WTC11 (cell line): ENCODE results near the gene SPEN. TPM values are rescaled to one million over a fixed set of nuclear protein-coding genes. Genes with fewer than 3 reads are reported as not detected.

Experiments
- ATAC-seq: fragments of 200-7000 bp; cut with Tn5 transposase; 2 replicates; pipeline ENCODE4 v1.10.0; 2021; ENCODE audit warnings: mild to moderate bottlenecking, moderate library complexity
- CTCF ChIA-PET: fragments of 300-600 bp; sonication (Branson Sonifier 250); formaldehyde crosslinking; loops from one replicate; lab custom pipeline; 2021; ENCODE audit warnings: antibody characterized with exemption; lab: Charles Lee
- POLR2A ChIA-PET: fragments of 350-600 bp; sonication (Branson Sonifier 250); formaldehyde crosslinking; loops from one replicate; lab custom pipeline; 2021; ENCODE audit warnings: antibody characterized with exemption; lab: Charles Lee
- DNase-seq: peaks from one replicate; pipeline ENCODE4 v3.0.0; 2021; ENCODE audit warnings: low spot score
- H3K27ac Mint-ChIP-seq: 2 replicates; pipeline ENCODE4 v1.8.0; 2021; ENCODE audit warnings: mixed read lengths
- H3K27me3 Mint-ChIP-seq: 2 replicates; pipeline ENCODE4 v1.8.0; 2021; ENCODE audit warnings: low read depth, mild to moderate bottlenecking, moderate library complexity, mixed read lengths
- H3K36me3 Mint-ChIP-seq: 2 replicates; pipeline ENCODE4 v1.8.0; 2021; ENCODE audit warnings: mixed read lengths
- H3K4me1 Mint-ChIP-seq: 2 replicates; pipeline ENCODE4 v1.8.0; 2022; ENCODE audit warnings: mixed read lengths
- H3K4me3 Mint-ChIP-seq: 2 replicates; pipeline ENCODE4 v1.8.0; 2021; ENCODE audit warnings: mild to moderate bottlenecking, moderate library complexity, mixed read lengths
- H3K9me3 Mint-ChIP-seq: 2 replicates; pipeline ENCODE4 v1.8.0; 2021; ENCODE audit warnings: mixed read lengths
- CREM ChIP-seq: sonication (generic); formaldehyde crosslinking; IDR thresholded peaks from 2 replicates; pipeline ENCODE4 v1.8.1; 2022; ENCODE audit warnings: mild to moderate bottlenecking, missing genetic modification reagents, moderate library complexity
- EMX1 ChIP-seq: fragments of 250-450 bp; sonication (Bioruptor Pico); IDR thresholded peaks from 2 replicates; pipeline ENCODE4 v1.8.0; 2021; ENCODE audit warnings: mild to moderate bottlenecking
- ETV6 ChIP-seq: sonication (generic); formaldehyde crosslinking; IDR thresholded peaks from 2 replicates; pipeline ENCODE4 v1.8.1; 2022; ENCODE audit warnings: mild to moderate bottlenecking, missing genetic modification reagents
- FOXP1 ChIP-seq: sonication (generic); formaldehyde crosslinking; IDR thresholded peaks from 2 replicates; pipeline ENCODE4 v1.8.0; 2022; ENCODE audit warnings: missing genetic modification reagents, mild to moderate bottlenecking, moderate library complexity, borderline replicate concordance
- GTF2I ChIP-seq: fragments of 250-450 bp; sonication (Bioruptor Pico); conservative IDR thresholded peaks from 2 replicates; pipeline ENCODE4 v1.4.0; 2021; ENCODE audit warnings: mild to moderate bottlenecking
- HMGA2 ChIP-seq: fragments of 250-450 bp; sonication (Bioruptor Pico); IDR thresholded peaks from 2 replicates; pipeline ENCODE4 v1.4.0; 2021; ENCODE audit warnings: mild to moderate bottlenecking, moderate library complexity
- IRF2 ChIP-seq: sonication (generic); formaldehyde crosslinking; IDR thresholded peaks from 2 replicates; pipeline ENCODE4 v1.8.0; 2022; ENCODE audit warnings: low read depth, missing genetic modification reagents, borderline replicate concordance
- JAZF1 ChIP-seq: fragments of 250-450 bp; sonication (Bioruptor Pico); IDR thresholded peaks from 2 replicates; pipeline ENCODE4 v1.9.0; 2021; ENCODE audit warnings: moderate library complexity, mild to moderate bottlenecking, inconsistent platforms
- MYBL2 ChIP-seq: sonication (generic); formaldehyde crosslinking; IDR thresholded peaks from 2 replicates; pipeline ENCODE4 v1.8.1; 2023; ENCODE audit warnings: mild to moderate bottlenecking, moderate library complexity, missing genetic modification reagents
- NFATC4 ChIP-seq: fragments of 250-450 bp; sonication (Bioruptor Pico); IDR thresholded peaks from 2 replicates; pipeline ENCODE4 v1.9.0; 2021; ENCODE audit warnings: mild to moderate bottlenecking
- NFYB ChIP-seq: sonication (generic); formaldehyde crosslinking; conservative IDR thresholded peaks from 2 replicates; pipeline ENCODE4 v1.8.0; 2022; ENCODE audit warnings: low read depth, missing genetic modification reagents
- NR1H2 ChIP-seq: sonication (generic); formaldehyde crosslinking; IDR thresholded peaks from 2 replicates; pipeline ENCODE4 v1.9.0; 2021; ENCODE audit warnings: mild to moderate bottlenecking, moderate library complexity, missing genetic modification reagents
- NR2C2 ChIP-seq: sonication (generic); formaldehyde crosslinking; IDR thresholded peaks from 2 replicates; pipeline ENCODE4 v1.8.0; 2022; ENCODE audit warnings: mild to moderate bottlenecking, missing genetic modification reagents
- SMAD3 ChIP-seq: sonication (generic); formaldehyde crosslinking; IDR thresholded peaks from 2 replicates; pipeline ENCODE4 v1.8.0; 2022; ENCODE audit warnings: missing genetic modification reagents, mild to moderate bottlenecking, borderline replicate concordance
- SOX15 ChIP-seq: fragments of 250-450 bp; sonication (Bioruptor Pico); IDR thresholded peaks from 2 replicates; pipeline ENCODE4 v1.9.0; 2021; ENCODE audit warnings: mild to moderate bottlenecking
- SP1 ChIP-seq: sonication (generic); formaldehyde crosslinking; conservative IDR thresholded peaks from 2 replicates; pipeline ENCODE4 v1.8.1; 2022; ENCODE audit warnings: missing genetic modification reagents
- TEAD4 ChIP-seq: sonication (generic); formaldehyde crosslinking; IDR thresholded peaks from 2 replicates; pipeline ENCODE4 v1.8.0; 2022; ENCODE audit warnings: mild to moderate bottlenecking, missing genetic modification reagents
- ZNF121 ChIP-seq: sonication (generic); formaldehyde crosslinking; IDR thresholded peaks from 2 replicates; pipeline ENCODE4 v1.8.0; 2023; ENCODE audit warnings: missing genetic modification reagents
- ZNF138 ChIP-seq: sonication (generic); formaldehyde crosslinking; conservative IDR thresholded peaks from 2 replicates; pipeline ENCODE4 v1.8.1; 2022; ENCODE audit warnings: mild to moderate bottlenecking, moderate library complexity, missing genetic modification reagents
- ZNF396 ChIP-seq: fragments of 250-450 bp; sonication (Bioruptor Pico); IDR thresholded peaks from 2 replicates; pipeline ENCODE4 v1.8.0; 2021; ENCODE audit warnings: mild to moderate bottlenecking, moderate library complexity, borderline replicate concordance
- total RNA-seq: library from RNA; stranded (reverse); gene quantifications from 3 replicates; pipeline ENCODE4 v1.2.3, GENCODE V29; 2021
- TF ChIP-seq, protein P1 (sequence below): sonication (generic); formaldehyde crosslinking; IDR thresholded peaks from 2 replicates; pipeline ENCODE4 v1.8.0; 2022; ENCODE audit warnings: mild to moderate bottlenecking, missing genetic modification reagents
- TF ChIP-seq, protein P2 (sequence below): sonication (generic); formaldehyde crosslinking; IDR thresholded peaks from 2 replicates; pipeline ENCODE4 v1.8.0; 2022; ENCODE audit warnings: missing genetic modification reagents
- TF ChIP-seq, protein P3 (sequence below): sonication (generic); formaldehyde crosslinking; IDR thresholded peaks from 2 replicates; pipeline ENCODE4 v1.8.1; 2023; ENCODE audit warnings: mild to moderate bottlenecking, missing genetic modification reagents, moderate library complexity
- TF ChIP-seq, protein P4 (sequence below): sonication (generic); formaldehyde crosslinking; IDR thresholded peaks from 2 replicates; pipeline ENCODE4 v1.8.0; 2022; ENCODE audit warnings: mild to moderate bottlenecking, missing genetic modification reagents
- TF ChIP-seq, protein P5 (sequence below): fragments of 250-450 bp; sonication (Bioruptor Pico); IDR thresholded peaks from 2 replicates; pipeline ENCODE4 v1.8.0; 2021; ENCODE audit warnings: mild to moderate bottlenecking
- TF ChIP-seq, protein P6 (sequence below): sonication (generic); formaldehyde crosslinking; IDR thresholded peaks from 2 replicates; pipeline ENCODE4 v1.8.1; 2022; ENCODE audit warnings: missing genetic modification reagents, borderline replicate concordance

Gene SPEN
- total RNA-seq, 1 experiment from 2014 or later, result 48.8 TPM

DNA sequence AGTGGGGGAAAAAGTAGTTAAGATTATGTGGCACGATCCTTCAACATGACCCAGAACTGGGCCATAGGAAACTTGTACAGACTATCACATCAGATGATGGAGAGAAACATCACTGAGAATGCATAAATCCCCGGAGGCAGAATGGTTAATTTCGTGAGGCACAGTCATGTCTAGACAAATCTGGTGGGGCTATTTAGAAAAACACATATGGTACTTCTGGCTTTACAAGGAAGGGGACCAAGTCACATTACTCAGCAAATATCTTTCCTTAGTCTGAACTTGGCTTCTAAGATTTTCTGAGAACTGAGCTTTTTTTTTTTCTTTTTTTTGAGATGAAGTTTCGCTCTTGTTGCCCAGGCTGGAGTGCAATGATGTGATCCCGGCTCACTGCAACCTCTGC, 30.8 kb upstream of the SPEN start (continued):
- TF ChIP-seq MYBL2 (CRISPR knock-in tag), result no peak
- no peak for TF ChIP-seq EMX1 (CRISPR knock-in tag)
- no peak for TF ChIP-seq FOXP1
- TF ChIP-seq SOX15 (CRISPR knock-in tag), result no peak
- no peak for TF ChIP-seq IRF2
- no peak for TF ChIP-seq CREM
- TF ChIP-seq, protein P1, sequence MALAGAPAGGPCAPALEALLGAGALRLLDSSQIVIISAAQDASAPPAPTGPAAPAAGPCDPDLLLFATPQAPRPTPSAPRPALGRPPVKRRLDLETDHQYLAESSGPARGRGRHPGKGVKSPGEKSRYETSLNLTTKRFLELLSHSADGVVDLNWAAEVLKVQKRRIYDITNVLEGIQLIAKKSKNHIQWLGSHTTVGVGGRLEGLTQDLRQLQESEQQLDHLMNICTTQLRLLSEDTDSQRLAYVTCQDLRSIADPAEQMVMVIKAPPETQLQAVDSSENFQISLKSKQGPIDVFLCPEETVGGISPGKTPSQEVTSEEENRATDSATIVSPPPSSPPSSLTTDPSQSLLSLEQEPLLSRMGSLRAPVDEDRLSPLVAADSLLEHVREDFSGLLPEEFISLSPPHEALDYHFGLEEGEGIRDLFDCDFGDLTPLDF (CRISPR knock-in tag), result no peak
- TF ChIP-seq NFATC4 (CRISPR knock-in tag), result no peak
- TF ChIP-seq NR2C2 (CRISPR knock-in tag), result no peak

DNA sequence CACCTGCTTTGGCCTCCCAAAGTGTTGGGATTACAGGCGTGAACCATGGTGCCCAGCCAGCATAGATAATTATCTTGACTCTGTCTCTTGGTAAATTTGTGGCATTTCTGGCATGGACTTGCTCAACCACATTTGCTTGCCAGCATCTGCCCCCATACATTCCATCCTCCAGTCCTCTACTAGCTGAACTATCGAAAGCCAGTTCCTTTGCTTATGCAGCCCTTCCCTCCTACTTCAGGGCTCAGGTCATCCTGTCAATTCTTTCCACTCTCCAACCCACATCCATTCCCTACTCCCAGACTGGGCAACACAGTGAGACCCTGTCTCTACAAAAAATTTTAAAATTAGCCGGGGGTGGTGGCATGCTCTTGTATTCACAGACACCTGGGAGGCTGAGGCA, 27.0 kb upstream of the SPEN start:
- H3K27me3 Mint-ChIP-seq, result no peaks in the 10 kb centered on the region
- H3K4me3 Mint-ChIP-seq, result no peak overlapping the region
- no peaks in the 10 kb centered on the region for H3K36me3 Mint-ChIP-seq
- no peak overlapping the region for H3K27ac Mint-ChIP-seq
- DNase-seq (no peak), ATAC-seq (no peak)
- POLR2A ChIA-PET, result interaction anchor here (0.6 kb wide), 1 partner anchor 17 kb away, joined by 3 read pairs; no protein-coding TSS in a partner anchor
- TF ChIP-seq EMX1 (CRISPR knock-in tag) (no peak), NFYB (CRISPR knock-in tag) (no peak), ZNF138 (CRISPR knock-in tag) (no peak), ZNF121 (CRISPR knock-in tag) (0 out of 2 replicates have a peak, but pooled peaks have one; percentile 50)
- TF ChIP-seq, all 79 proteins: peak for 1
- CTCF ChIA-PET, result interaction anchor here (3.4 kb wide), 1 partner anchor 29 kb away, joined by 13 read pairs; no protein-coding TSS in a partner anchor
- Mint-ChIP-seq H3K4me1 (peaks cover 3% of the 10 kb centered on the region), H3K9me3 (peaks cover 4% of the 10 kb centered on the region)

DNA sequence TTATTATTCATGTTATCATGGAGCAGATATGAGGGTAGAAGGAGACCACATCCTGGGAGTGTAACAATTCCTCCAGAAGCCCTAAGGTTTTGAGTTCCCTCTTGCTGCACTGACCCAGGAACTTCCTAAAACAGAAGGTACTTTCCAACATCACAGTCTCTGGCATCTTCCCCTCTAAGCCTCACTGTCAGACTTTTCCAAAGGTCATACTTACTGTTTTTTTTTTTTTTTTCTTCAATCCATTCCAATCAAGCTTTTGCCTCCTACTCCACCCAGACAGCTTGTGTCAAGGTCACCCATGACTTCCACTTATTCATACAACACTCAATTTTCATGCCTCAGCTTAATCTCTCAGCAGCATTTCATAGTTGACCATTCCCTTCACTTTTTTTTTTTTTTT, 21.7 kb upstream of the SPEN start:
- H3K9me3 Mint-ChIP-seq, result peaks cover 4% of the 10 kb centered on the region
- H3K27ac Mint-ChIP-seq, result peak overlapping the region; percentile 5; the same call in 1 of the 2 replicates
- no peaks in the 10 kb centered on the region for H3K27me3 Mint-ChIP-seq
- H3K36me3 Mint-ChIP-seq, result no peaks in the 10 kb centered on the region
- no peak for TF ChIP-seq NR1H2
- TF ChIP-seq ETV6 (CRISPR knock-in tag), result no peak
- TF ChIP-seq ZNF396 (CRISPR knock-in tag), result no peak
- TF ChIP-seq, protein P2, sequence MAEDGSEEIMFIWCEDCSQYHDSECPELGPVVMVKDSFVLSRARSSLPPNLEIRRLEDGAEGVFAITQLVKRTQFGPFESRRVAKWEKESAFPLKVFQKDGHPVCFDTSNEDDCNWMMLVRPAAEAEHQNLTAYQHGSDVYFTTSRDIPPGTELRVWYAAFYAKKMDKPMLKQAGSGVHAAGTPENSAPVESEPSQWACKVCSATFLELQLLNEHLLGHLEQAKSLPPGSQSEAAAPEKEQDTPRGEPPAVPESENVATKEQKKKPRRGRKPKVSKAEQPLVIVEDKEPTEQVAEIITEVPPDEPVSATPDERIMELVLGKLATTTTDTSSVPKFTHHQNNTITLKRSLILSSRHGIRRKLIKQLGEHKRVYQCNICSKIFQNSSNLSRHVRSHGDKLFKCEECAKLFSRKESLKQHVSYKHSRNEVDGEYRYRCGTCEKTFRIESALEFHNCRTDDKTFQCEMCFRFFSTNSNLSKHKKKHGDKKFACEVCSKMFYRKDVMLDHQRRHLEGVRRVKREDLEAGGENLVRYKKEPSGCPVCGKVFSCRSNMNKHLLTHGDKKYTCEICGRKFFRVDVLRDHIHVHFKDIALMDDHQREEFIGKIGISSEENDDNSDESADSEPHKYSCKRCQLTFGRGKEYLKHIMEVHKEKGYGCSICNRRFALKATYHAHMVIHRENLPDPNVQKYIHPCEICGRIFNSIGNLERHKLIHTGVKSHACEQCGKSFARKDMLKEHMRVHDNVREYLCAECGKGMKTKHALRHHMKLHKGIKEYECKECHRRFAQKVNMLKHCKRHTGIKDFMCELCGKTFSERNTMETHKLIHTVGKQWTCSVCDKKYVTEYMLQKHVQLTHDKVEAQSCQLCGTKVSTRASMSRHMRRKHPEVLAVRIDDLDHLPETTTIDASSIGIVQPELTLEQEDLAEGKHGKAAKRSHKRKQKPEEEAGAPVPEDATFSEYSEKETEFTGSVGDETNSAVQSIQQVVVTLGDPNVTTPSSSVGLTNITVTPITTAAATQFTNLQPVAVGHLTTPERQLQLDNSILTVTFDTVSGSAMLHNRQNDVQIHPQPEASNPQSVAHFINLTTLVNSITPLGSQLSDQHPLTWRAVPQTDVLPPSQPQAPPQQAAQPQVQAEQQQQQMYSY (CRISPR knock-in tag), result no peak
- TF ChIP-seq SMAD3, result no peak
- TF ChIP-seq GTF2I, result no peak
- TF ChIP-seq SP1 (CRISPR knock-in tag), result no peak
- no peak for TF ChIP-seq MYBL2 (CRISPR knock-in tag)
- no peak for TF ChIP-seq ZNF121 (CRISPR knock-in tag)
- TF ChIP-seq, protein P3, sequence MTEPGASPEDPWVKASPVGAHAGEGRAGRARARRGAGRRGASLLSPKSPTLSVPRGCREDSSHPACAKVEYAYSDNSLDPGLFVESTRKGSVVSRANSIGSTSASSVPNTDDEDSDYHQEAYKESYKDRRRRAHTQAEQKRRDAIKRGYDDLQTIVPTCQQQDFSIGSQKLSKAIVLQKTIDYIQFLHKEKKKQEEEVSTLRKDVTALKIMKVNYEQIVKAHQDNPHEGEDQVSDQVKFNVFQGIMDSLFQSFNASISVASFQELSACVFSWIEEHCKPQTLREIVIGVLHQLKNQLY, result no peak
- TF ChIP-seq, protein P4, sequence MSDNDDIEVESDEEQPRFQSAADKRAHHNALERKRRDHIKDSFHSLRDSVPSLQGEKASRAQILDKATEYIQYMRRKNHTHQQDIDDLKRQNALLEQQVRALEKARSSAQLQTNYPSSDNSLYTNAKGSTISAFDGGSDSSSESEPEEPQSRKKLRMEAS (CRISPR knock-in tag), result no peak
- TF ChIP-seq JAZF1 (CRISPR knock-in tag), result no peak
- TF ChIP-seq, protein P5, sequence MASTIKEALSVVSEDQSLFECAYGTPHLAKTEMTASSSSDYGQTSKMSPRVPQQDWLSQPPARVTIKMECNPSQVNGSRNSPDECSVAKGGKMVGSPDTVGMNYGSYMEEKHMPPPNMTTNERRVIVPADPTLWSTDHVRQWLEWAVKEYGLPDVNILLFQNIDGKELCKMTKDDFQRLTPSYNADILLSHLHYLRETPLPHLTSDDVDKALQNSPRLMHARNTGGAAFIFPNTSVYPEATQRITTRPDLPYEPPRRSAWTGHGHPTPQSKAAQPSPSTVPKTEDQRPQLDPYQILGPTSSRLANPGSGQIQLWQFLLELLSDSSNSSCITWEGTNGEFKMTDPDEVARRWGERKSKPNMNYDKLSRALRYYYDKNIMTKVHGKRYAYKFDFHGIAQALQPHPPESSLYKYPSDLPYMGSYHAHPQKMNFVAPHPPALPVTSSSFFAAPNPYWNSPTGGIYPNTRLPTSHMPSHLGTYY (CRISPR knock-in tag), result no peak
- TF ChIP-seq, protein P6, sequence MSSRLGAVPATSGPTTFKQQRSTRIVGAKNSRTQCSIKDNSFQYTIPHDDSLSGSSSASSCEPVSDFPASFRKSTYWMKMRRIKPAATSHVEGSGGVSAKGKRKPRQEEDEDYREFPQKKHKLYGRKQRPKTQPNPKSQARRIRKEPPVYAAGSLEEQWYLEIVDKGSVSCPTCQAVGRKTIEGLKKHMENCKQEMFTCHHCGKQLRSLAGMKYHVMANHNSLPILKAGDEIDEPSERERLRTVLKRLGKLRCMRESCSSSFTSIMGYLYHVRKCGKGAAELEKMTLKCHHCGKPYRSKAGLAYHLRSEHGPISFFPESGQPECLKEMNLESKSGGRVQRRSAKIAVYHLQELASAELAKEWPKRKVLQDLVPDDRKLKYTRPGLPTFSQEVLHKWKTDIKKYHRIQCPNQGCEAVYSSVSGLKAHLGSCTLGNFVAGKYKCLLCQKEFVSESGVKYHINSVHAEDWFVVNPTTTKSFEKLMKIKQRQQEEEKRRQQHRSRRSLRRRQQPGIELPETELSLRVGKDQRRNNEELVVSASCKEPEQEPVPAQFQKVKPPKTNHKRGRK (CRISPR knock-in tag), result no peak
- TF ChIP-seq HMGA2 (CRISPR knock-in tag), result no peak
- no peak for TF ChIP-seq ZNF138 (CRISPR knock-in tag)
- no peak for TF ChIP-seq TEAD4 (CRISPR knock-in tag)
- DNase-seq (no peak), ATAC-seq (no peak)
- no peak overlapping the region for H3K4me3 Mint-ChIP-seq
- CTCF ChIA-PET, result interaction anchor here (0.7 to 3.3 kb wide), 4 partner anchors 10 to 51 kb away, joined by 3 to 22 read pairs (median 5); no protein-coding TSS in a partner anchor
- H3K4me1 Mint-ChIP-seq, result peaks cover 12% of the 10 kb centered on the region
- POLR2A ChIA-PET, result no interaction called here
